HG02970 (cell line): ENCODE data around the gene GGA3.

ENCODE experiments used
- ATAC-seq: cut with Tn5 transposase; IDR thresholded peaks from one replicate; pipeline ENCODE4 v1.9.1; 2021; ENCODE audit warnings: mild to moderate bottlenecking, moderate library complexity, moderate number of reproducible peaks; ENCODE audit not compliant: unreplicated experiment, low FRiP score

Gene GGA3

GRCh38 chr17:75249564-75249963 lies 11.8 kb downstream of the GGA3 start:
- ATAC-seq = no peak

GRCh38 chr17:75246404-75246803 lies 15.0 kb downstream of the GGA3 start:
- no peak for ATAC-seq

DNA sequence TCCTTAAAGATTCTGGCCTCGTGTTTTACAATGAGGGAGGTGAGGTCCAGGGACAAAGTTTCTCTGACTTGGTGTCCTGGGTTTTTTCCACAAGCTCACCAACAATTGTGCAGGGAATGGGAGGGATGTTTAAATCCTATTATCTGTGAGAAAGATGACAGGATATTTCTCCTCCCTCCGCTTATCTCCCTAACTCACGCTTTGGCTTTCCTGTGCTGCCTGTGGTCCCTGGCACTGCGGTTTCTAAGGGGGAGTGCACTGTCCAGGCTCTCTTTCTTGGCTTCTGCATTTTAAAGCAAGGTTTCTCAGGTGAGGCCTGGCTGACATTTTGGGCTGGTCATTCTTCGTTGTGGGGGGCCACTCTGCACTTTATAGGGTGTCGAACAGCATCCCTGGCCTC lies 16.4 kb downstream of the GGA3 start:
- ATAC-seq = no peak

GRCh38 chr17:75244133-75244866 lies 17.1 kb downstream of the GGA3 start:
- ATAC-seq = no peak

DNA sequence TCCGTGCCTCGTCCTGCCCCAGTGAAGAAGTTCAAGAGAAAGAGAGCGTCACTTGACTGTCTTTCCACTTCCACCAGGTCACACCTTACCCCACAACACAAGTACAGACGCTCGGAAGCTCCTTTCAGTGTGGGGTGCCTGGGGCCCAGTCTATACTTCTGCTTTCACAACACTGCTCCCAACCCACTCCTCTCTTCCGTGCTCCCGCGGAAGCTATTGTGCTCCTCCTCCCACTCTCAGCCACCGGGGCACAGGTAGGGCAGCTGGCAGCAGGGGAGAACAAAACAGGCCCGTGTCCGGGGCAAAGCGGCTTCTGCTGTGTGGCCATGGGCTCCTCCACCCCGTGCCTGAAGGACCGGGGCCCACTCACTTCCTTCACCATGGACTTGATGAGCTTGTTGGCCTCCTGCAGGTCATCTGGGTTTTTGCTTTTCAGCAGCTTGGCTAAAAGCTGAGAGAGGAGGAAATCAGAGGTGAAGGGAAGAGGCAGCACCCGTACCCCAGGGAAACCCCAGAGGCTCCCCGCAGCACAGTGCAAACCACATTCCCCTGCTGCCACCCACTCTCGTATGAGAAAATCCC lies 18.9 kb downstream of the GGA3 start:
- ATAC-seq = no peak

DNA sequence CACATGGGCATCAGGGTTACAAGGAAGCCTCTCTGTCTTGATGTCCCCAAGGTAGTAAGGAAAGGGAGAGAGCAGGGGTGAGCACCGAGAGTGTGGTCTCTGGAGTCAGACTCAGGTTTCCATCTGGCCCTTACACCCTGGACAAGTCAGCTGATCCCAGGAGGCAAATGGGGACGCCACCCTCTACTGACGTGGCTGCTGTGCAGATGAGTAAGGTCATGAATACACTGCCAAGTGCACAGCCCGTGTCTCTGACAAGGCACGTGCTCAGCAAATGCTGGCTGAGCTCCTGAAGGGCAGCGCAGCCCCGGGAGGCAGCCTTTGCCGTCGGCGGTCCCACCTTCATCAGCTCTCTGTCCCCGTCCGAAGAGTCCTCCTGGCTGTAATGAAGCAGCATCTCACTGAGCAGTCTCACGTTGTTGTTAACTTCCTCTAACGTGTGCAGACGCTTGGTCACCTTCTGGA lies 19.4 kb downstream of the GGA3 start:
- no peak for ATAC-seq

- ATAC-seq = no peak
These were observed 19.9 kb downstream of the GGA3 start for GRCh38 chr17:75241502-75241901.

DNA sequence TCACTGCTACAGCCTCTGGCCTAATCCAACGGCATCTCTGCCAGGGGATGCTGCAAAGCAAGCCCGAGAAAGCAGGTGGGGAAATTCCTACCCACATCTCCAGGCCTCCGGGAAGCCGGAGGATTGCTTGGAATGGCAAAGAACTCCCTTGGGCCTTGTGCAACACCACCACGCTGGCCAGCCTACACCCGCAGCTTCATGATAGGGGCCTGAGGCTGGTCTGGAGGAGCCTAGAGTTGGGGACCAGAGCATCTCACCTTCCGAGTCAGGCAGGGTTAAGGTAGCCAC lies 20.3 kb downstream of the GGA3 start:
- ATAC-seq = no peak

- no peak for ATAC-seq
These were observed 20.8 kb downstream of the GGA3 start for GRCh38 chr17:75240394-75241142.

GRCh38 chr17:75239778-75240393 lies 21.5 kb downstream of the GGA3 start:
- ATAC-seq = no peak

DNA sequence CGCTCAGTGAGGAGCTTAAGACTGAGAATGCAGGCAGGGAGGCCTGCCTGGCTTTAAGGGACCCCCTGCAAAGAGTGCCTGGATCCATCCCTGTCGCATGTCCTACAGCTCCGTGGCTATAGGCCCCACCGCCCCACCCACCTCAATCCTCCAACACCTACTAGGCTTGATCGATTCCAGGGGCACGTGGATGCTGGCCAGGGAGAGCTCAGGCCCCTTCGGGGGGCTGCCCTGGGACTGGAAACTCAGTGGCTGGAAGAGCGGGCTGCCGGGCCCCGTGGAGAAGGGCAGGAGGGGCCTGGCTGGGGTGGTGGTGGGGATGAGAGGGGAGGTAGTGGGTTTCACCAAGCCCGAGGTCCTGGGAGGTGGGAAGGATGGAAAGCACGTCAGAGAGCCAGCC lies 22.2 kb downstream of the GGA3 start:
- no peak for ATAC-seq

DNA sequence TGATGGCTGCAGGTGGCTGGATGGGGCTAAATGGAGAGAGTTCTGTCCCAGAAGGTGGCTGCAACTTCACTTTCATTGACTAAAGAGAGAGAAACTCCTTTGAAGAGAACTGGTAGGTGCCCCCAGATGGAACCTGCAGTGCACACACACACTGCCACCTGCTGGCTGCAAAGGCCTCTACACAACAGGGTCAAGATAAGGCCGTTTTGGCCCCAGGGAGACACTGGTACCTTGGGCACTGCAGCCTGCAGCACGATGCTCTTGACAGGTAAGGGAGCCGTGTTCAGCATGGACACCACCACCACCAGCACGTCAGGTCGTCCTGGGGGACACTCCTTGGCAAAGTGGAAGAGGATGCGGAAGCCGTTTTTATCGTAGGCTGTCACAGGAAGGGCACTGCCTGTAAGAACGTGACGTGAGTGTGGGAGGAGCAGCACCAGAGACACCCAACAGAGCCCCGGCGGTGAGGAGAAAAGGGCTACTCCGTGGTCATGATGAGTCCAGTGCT lies 22.7 kb downstream of the GGA3 start:
- ATAC-seq = no peak

DNA sequence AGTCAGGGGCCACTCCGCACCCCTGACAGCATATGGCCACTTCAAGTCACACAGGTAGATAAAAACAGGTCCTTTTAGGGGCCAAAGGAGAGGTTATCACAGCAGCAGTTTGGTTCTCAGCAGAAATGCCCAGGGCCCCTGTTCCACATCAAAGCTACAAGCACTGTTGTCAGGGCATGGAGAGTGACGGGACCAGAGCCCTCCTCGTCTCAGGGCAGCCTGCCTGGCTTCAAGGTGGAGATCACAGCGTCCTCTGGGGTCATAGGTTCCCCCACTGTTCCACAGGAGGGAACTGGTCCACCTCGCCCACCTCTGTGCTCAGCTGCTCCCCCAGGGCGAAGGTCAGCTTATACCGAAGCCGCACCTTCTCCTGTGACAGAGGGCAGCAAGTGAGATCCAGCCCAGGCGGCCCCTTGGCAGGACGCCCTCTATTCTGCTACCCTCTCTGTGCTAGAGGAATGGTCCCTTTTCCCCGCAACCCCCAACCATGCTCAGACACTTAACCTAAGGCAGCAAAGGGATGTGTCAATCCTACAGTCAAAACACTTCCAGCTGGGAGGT lies 23.3 kb downstream of the GGA3 start:
- no peak for ATAC-seq

GRCh38 chr17:75237100-75238014 lies 24.0 kb downstream of the GGA3 start:
- ATAC-seq = no peak

GRCh38 chr17:75232786-75233185 lies 28.6 kb downstream of the GGA3 start:
- no peak for ATAC-seq

DNA sequence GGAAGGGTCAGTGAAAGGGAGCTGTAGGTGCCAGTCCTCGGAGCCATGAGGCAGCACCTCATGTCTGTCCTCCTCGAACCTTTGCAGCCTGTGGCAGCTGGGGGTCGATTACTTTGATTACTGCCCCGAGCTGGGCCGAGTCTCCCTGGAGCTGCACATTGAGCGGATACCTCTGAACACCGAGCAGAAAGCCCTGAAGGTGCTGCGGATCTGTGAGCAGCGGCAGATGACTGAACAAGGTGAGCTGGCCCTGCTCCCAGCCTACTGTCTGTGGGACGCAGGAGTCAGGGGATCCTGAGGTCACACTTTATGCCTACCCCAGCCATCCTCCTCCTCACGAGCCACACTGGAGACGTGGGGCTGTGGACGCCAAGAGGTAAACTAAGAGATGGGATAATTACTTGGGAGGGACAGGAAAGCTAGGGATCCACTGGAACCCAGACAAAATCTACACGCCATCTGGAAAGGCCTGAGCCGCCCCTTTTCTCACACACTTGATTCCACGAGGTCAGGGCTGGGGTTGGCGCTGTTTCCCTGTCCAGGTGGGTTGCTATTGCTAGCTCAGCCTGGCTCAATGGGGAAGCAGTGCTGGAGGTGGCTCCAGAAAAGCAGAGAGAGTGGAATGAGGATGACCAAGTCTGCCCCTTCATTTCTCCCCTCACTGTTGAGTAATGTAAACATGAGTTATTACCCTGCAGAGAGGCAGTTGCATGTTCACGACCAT lies 29.5 kb downstream of the GGA3 start:
- no peak for ATAC-seq

GRCh38 chr17:75231071-75231470 lies 30.3 kb downstream of the GGA3 start:
- ATAC-seq = no peak

DNA sequence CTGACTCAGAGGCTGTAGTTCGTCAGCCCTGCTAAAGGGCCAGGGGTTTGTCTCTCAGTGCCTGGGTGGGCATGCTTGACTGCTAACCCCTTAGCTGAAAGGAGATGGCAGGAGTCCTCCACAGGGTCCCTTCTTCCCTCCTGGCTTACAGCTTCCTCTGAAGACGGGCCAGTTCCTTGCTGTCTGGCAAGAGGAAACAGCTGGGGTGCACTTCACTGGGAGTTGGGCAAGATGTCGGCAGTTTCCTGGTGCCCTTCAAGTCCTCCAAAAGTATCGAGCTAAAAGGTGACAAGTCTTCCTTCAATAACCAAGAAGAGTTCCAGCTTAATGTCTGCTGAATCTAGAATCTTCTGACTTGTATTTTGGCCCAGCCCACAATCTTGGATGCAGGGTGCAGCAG lies 32.6 kb downstream of the GGA3 start:
- ATAC-seq = no peak

- no peak for ATAC-seq
These were observed 33.1 kb downstream of the GGA3 start for GRCh38 chr17:75228305-75228704.
